Endodermal cell (in vitro differentiated cells): ENCODE data around the gene ITSN1. TPM values are rescaled to one million over a fixed set of nuclear protein-coding genes. Genes with fewer than 3 reads are reported as not detected.
A peak's percentile ranks its signal among the peaks of the same experiment; 100 is the strongest.

Experiments
- DNase-seq: peaks from one replicate; pipeline ENCODE4 v3.0.0-alpha.2; 2017
- H3K27ac ChIP-seq: 2 replicates; pipeline ENCODE4 v1.5.1; 2013; ENCODE audit warnings: mild to moderate bottlenecking, low read depth, low read length, moderate library complexity
- H3K27me3 ChIP-seq: 2 replicates; pipeline ENCODE4 v1.6.1; 2013; ENCODE audit warnings: mild to moderate bottlenecking, low read length, moderate library complexity; ENCODE audit not compliant: insufficient read depth, control insufficient read depth, poor library complexity, severe bottlenecking
- H3K36me3 ChIP-seq: 2 replicates; pipeline ENCODE4 v1.7.0; 2013; ENCODE audit warnings: mild to moderate bottlenecking, low read length, moderate library complexity; ENCODE audit not compliant: control insufficient read depth, insufficient read depth
- H3K4me1 ChIP-seq: one replicate; pipeline ENCODE4 v1.7.0; 2013; ENCODE audit warnings: low read length; ENCODE audit not compliant: control insufficient read depth, insufficient read depth
- H3K4me3 ChIP-seq: 2 replicates; pipeline ENCODE4 v1.5.1; 2013; ENCODE audit warnings: mild to moderate bottlenecking, low read length, moderate library complexity
- H3K9ac ChIP-seq: 2 replicates; pipeline ENCODE4 v1.6.1; 2013; ENCODE audit warnings: mild to moderate bottlenecking, low read length, moderate library complexity; ENCODE audit not compliant: poor library complexity, severe bottlenecking; ENCODE audit errors: extremely low read depth
- H3K9me3 ChIP-seq: 2 replicates; pipeline ENCODE4 v1.6.1; 2013; ENCODE audit warnings: mild to moderate bottlenecking, low read length, moderate library complexity; ENCODE audit not compliant: control insufficient read depth
- H3K27ac Mint-ChIP-seq: 2 replicates; pipeline ENCODE4 v1.8.0; 2020; ENCODE audit warnings: mixed read lengths
- H3K27me3 Mint-ChIP-seq: 2 replicates; pipeline ENCODE4 v1.8.0; 2021; ENCODE audit warnings: mild to moderate bottlenecking, mixed read lengths; ENCODE audit not compliant: insufficient read depth
- H3K36me3 Mint-ChIP-seq: 2 replicates; pipeline ENCODE4 v1.8.0; 2020; ENCODE audit warnings: low read depth, mixed read lengths
- H3K4me1 Mint-ChIP-seq: 2 replicates; pipeline ENCODE4 v1.8.0; 2020; ENCODE audit warnings: mixed read lengths
- H3K4me3 Mint-ChIP-seq: 2 replicates; pipeline ENCODE4 v1.8.0; 2020; ENCODE audit warnings: mild to moderate bottlenecking, moderate library complexity, mixed read lengths
- H3K9me3 Mint-ChIP-seq: 2 replicates; pipeline ENCODE4 v1.8.0; 2020; ENCODE audit warnings: mild to moderate bottlenecking, mixed read lengths
- whole genome bisulfite sequencing, 2 experiments: methylation state at CpG; one replicate each; pipeline versions ENCODE4 v1.1.5 to v1.1.7; 2013; ENCODE audit warnings: missing lambda C conversion rate in 2 of 2, mixed read lengths in 1 of 2; ENCODE audit not compliant: insufficient coverage in 1 of 2, insufficient read length in 1 of 2; 5-methylcytosine and 5-hydroxymethylcytosine counted together
- total RNA-seq, 2 donors: library from RNA; stranded (reverse); fragmentation: NEBNext Ultra II Directional in 1 of 2; extraction: Animal tissue kit (Norgen Biotek cat#: 25700) in 1 of 2; gene quantifications; 2 replicates in 1 of 2; 3 replicates in 1 of 2; pipeline ENCODE4 v1.2.1, GENCODE V29; 2021
- TF ChIP-seq, protein P1 (sequence below): fragments of 200-600 bp; sonication (generic); conservative IDR thresholded peaks from 2 replicates; pipeline ENCODE4 v1.5.0; 2021; ENCODE audit warnings: antibody characterized with exemption, mild to moderate bottlenecking

The ITSN1 gene
- total RNA-seq, 2 donors from 2014 or later, result 89.6 to 104 TPM

DNA sequence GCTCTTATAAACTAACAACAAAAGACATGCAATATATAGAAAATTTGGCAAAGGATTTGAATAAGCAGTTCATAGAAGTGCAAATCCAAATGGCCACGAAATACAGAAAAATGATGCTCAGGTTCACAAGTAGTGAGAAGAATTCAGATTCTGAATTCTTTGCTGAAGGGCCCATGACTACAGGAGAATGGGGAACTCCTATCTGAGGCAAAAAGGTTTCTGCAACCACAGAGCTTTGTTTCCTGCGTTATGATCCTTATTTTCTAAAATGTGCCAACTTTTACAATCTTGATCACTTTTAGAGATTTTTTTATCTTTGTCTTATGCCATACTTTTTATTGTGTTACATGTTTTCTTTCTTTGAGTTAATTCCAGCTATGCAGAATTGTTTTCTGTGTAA lies 91.3 kb downstream of the ITSN1 start:
- Mint-ChIP-seq H3K27me3 (no peaks in the 10 kb centered on the region), H3K4me1 (peaks cover 26% of the 10 kb centered on the region), H3K36me3 (peaks cover 29% of the 10 kb centered on the region), H3K9me3 (no peaks in the 10 kb centered on the region), H3K27ac (no peak overlapping the region), H3K4me3 (no peak overlapping the region)
- no peak overlapping the region for H3K9ac ChIP-seq
- no peak overlapping the region for H3K27ac ChIP-seq
- WGBS, 2 experiments, result 90 to 94% methylated on average over 2 of the region's 2 CpGs
- TF ChIP-seq, protein P1, sequence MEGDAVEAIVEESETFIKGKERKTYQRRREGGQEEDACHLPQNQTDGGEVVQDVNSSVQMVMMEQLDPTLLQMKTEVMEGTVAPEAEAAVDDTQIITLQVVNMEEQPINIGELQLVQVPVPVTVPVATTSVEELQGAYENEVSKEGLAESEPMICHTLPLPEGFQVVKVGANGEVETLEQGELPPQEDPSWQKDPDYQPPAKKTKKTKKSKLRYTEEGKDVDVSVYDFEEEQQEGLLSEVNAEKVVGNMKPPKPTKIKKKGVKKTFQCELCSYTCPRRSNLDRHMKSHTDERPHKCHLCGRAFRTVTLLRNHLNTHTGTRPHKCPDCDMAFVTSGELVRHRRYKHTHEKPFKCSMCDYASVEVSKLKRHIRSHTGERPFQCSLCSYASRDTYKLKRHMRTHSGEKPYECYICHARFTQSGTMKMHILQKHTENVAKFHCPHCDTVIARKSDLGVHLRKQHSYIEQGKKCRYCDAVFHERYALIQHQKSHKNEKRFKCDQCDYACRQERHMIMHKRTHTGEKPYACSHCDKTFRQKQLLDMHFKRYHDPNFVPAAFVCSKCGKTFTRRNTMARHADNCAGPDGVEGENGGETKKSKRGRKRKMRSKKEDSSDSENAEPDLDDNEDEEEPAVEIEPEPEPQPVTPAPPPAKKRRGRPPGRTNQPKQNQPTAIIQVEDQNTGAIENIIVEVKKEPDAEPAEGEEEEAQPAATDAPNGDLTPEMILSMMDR, result no peak
- no peak overlapping the region for H3K4me3 ChIP-seq
- peaks cover 42% of the 10 kb centered on the region for H3K36me3 ChIP-seq
- H3K9me3 ChIP-seq, result no peaks in the 10 kb centered on the region
- no peaks in the 10 kb centered on the region for H3K27me3 ChIP-seq
- peaks cover 14% of the 10 kb centered on the region for H3K4me1 ChIP-seq
- DNase-seq, result no peak

DNA sequence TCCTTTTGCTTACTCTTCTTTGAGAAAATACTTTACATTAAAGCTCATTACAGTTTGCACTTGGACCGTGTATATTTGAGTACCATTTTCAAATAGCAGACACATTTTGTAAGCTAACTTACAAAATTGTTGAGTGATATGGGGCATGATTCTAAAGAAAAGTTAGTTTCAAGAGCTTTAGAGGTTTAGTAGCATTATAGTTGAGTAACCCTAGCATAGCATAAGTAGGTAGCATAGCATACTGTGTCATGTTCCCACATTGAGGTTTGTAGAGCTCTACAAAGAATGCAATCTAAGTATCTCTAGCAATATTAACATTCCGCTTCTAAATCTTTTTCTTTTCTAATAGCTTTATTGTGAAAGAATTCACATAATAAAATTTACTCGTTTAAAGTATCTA lies 92.0 kb downstream of the ITSN1 start:
- no peaks in the 10 kb centered on the region for H3K9me3 ChIP-seq
- H3K4me1 ChIP-seq, result peaks cover 14% of the 10 kb centered on the region
- H3K27ac ChIP-seq, result no peak overlapping the region
- H3K4me3 Mint-ChIP-seq, result no peak overlapping the region
- WGBS, 2 experiments, result 100% methylated on average over 3 of the region's 3 CpGs; no CpG with 5 or more reads in 1 of the 2 experiments
- no peak overlapping the region for H3K4me3 ChIP-seq
- TF ChIP-seq, protein P1, result no peak
- H3K27ac Mint-ChIP-seq, result no peak overlapping the region
- H3K27me3 Mint-ChIP-seq, result no peaks in the 10 kb centered on the region
- peaks cover 28% of the 10 kb centered on the region for H3K36me3 Mint-ChIP-seq
- no peak for DNase-seq
- peaks cover 25% of the 10 kb centered on the region for H3K4me1 Mint-ChIP-seq
- no peak overlapping the region for H3K9ac ChIP-seq
- no peaks in the 10 kb centered on the region for H3K27me3 ChIP-seq
- H3K36me3 ChIP-seq, result peaks cover 41% of the 10 kb centered on the region
- no peaks in the 10 kb centered on the region for H3K9me3 Mint-ChIP-seq

DNA sequence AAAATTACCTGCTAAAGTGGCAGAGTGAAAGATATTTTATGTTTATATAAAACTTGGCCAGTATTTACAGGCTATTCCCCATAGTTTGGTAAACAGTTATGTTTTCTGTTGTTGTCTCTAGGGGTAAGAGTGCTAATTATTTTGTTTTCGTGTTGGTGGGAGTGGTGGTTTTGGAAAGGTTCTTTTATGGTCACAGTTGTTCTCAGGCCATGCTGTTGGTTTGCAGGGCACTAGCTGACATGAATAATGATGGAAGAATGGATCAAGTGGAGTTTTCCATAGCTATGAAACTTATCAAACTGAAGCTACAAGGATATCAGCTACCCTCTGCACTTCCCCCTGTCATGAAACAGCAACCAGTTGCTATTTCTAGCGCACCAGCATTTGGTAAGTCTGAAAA lies 92.5 kb downstream of the ITSN1 start:
- Histone ChIP-seq H3K4me1 (peaks cover 14% of the 10 kb centered on the region), H3K9ac (no peak overlapping the region), H3K4me3 (no peak overlapping the region), H3K9me3 (no peaks in the 10 kb centered on the region), H3K27ac (no peak overlapping the region), H3K36me3 (peaks cover 41% of the 10 kb centered on the region), H3K27me3 (no peaks in the 10 kb centered on the region)
- no peak for DNase-seq
- TF ChIP-seq, protein P1, result no peak
- Mint-ChIP-seq H3K36me3 (peaks cover 28% of the 10 kb centered on the region), H3K4me1 (peaks cover 20% of the 10 kb centered on the region), H3K27ac (peak overlapping the region; percentile 60), H3K27me3 (no peaks in the 10 kb centered on the region), H3K4me3 (no peak overlapping the region), H3K9me3 (no peaks in the 10 kb centered on the region)
- WGBS, 2 experiments, result 88% methylated on average over 1 of the region's 2 CpGs; no CpG with 5 or more reads in 1 of the 2 experiments
